NK-92 treated with Interleukin-12 subunit alpha and Interleukin-12 subunit beta, amount 100 ng/mL, for 24 hours (cell line): ENCODE data around the gene COG4.

Experiments
- DNase-seq: peaks from one replicate; lab custom pipeline; 2025; lab: John Stamatoyannopoulos, UW

The COG4 gene

GRCh38 chr16:70432723-70433457 is 90.5 kb downstream of the COG4 start:
- DNase-seq: no peak

GRCh38 chr16:70432356-70432722 is 91.0 kb downstream of the COG4 start:
- no peak for DNase-seq

- no peak for DNase-seq
These were observed 92.5 kb downstream of the COG4 start for GRCh38 chr16:70430667-70431536.
